Measurements from ENCODE around the gene PNPLA7.

DNA sequence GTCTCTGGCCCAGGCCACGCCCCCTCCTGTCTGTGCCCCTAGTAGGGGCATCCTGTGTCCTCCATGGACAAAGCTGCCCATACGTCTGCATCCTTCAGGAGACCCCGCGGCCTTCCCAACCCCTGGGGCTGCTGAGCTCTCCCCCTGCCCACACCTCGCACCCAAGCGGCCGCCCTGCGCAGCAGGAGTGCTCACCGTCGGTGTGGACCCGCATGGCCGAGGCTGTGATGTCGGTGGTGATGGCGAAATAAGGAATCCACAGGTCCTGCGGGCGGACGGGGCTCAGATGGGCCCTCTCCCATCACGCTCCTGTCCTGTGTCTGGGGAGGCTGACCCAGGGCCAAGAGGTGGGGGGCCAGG is 86.3 kb downstream of the PNPLA7 start:
- TF ChIP-seq, protein P1, sequence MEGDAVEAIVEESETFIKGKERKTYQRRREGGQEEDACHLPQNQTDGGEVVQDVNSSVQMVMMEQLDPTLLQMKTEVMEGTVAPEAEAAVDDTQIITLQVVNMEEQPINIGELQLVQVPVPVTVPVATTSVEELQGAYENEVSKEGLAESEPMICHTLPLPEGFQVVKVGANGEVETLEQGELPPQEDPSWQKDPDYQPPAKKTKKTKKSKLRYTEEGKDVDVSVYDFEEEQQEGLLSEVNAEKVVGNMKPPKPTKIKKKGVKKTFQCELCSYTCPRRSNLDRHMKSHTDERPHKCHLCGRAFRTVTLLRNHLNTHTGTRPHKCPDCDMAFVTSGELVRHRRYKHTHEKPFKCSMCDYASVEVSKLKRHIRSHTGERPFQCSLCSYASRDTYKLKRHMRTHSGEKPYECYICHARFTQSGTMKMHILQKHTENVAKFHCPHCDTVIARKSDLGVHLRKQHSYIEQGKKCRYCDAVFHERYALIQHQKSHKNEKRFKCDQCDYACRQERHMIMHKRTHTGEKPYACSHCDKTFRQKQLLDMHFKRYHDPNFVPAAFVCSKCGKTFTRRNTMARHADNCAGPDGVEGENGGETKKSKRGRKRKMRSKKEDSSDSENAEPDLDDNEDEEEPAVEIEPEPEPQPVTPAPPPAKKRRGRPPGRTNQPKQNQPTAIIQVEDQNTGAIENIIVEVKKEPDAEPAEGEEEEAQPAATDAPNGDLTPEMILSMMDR (IDR thresholded peaks at IDR 0.05): no peak
- no peak for TF ChIP-seq POLR2A (IDR thresholded peaks at IDR 0.05)

All from thyroid gland (tissue), 4 donors.